ENCODE data around the gene MARK3. TPM values are rescaled to one million over a fixed set of nuclear protein-coding genes. Genes with fewer than 3 reads are reported as not detected.

The MARK3 gene
- total RNA-seq, 4 donors from 2014 or later: 44.4 to 112 (median 67.5) TPM

DNA sequence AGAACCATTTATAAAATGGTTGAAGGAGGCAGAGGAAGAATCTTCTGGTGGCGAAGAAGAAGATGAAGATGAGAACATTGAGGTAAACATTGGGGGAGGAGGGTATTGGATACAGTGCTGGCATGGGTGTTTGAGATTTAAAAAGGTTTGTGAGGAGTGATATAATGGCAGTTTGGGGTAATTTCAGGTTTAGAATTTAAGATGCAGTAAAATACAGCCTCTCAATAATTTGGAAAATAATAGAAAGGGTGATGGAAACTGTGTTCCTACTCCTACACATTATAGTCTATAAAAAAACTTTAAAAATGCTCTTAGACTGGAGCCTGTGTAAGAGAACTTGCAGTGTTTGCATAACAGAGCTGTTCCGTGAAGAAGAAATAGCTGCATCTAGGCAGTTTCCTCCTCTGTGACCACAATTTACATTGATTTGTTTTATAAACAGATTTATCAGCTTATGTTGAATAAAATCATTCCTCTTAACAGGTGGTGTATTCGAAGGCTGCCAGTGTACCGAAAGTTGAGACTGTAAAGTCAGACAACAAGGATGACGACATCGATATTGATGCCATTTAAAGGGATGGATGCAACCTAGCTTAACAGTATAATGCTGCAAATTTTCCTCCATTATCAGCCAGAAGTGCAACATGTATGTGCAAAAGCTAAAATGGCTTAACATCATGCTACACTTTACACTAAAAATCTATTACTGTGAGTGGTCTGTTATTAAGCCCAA, 44.6 kb upstream of the MARK3 start:
- H3K9me3 ChIP-seq: no peaks in the 10 kb centered on the region
- H3K4me3 ChIP-seq: no peak overlapping the region
- H3K27me3 ChIP-seq: no peaks in the 10 kb centered on the region
- TF ChIP-seq, protein P1, sequence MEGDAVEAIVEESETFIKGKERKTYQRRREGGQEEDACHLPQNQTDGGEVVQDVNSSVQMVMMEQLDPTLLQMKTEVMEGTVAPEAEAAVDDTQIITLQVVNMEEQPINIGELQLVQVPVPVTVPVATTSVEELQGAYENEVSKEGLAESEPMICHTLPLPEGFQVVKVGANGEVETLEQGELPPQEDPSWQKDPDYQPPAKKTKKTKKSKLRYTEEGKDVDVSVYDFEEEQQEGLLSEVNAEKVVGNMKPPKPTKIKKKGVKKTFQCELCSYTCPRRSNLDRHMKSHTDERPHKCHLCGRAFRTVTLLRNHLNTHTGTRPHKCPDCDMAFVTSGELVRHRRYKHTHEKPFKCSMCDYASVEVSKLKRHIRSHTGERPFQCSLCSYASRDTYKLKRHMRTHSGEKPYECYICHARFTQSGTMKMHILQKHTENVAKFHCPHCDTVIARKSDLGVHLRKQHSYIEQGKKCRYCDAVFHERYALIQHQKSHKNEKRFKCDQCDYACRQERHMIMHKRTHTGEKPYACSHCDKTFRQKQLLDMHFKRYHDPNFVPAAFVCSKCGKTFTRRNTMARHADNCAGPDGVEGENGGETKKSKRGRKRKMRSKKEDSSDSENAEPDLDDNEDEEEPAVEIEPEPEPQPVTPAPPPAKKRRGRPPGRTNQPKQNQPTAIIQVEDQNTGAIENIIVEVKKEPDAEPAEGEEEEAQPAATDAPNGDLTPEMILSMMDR (IDR thresholded peaks at IDR 0.05): no peak
- no peak for TF ChIP-seq POLR2A (IDR thresholded peaks at IDR 0.05)
- no peak overlapping the region for H3K27ac ChIP-seq
- no peak for DNase-seq
- peaks cover 48 to 98% (median 68%) of the 10 kb centered on the region in 3 donors for H3K36me3 ChIP-seq
- H3K4me1 ChIP-seq: peaks cover under 1 to 25% (median 11%) of the 10 kb centered on the region in 3 donors
- WGBS, 2 donors: 81 to 85% methylated on average over 6 of the region's 6 CpGs
- intact Hi-C loops (cut with DNase I): no loop called here

DNA sequence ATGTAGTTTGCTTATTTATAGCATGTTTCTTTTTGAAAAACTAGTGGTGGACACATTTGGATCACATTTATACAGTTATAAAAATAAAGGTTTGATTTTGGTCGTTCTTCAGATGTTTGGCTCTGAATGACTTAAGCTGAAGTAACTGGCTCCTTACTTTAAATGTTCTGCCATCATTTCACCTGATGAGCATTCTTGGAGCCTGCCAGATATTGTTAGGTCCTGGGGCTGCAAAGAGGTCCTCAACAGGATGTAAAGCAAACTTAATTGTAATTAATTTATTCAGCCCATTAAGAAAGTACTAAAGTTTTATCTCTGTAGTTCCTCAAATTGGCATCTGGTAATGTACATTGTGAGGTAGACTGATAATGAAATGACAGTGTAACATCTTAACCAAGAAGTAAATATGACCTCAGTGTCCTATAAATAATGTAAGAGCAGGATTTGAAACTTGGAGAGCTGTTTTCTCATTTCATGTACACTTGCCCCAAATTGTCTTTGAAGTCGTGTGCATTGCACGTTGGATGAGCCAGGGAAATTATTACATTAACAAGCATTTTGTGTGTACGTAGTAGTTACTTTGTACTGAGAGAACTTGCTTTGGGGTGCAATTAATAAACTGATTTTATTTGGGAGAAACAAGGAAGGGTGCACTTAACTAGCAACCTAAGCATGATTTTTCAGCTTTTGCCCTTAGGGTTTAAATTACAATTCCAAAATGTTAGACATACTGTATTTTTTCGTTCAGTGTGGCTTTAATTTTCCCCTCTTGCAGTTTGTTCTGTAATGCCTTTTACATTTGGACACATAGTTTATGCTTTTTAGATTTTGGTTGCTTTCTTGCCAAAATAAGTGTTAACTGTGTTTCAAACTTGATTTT, 43.7 kb upstream of the MARK3 start:
- H3K36me3 ChIP-seq: peaks cover 48 to 90% (median 68%) of the 10 kb centered on the region in 3 donors

DNA sequence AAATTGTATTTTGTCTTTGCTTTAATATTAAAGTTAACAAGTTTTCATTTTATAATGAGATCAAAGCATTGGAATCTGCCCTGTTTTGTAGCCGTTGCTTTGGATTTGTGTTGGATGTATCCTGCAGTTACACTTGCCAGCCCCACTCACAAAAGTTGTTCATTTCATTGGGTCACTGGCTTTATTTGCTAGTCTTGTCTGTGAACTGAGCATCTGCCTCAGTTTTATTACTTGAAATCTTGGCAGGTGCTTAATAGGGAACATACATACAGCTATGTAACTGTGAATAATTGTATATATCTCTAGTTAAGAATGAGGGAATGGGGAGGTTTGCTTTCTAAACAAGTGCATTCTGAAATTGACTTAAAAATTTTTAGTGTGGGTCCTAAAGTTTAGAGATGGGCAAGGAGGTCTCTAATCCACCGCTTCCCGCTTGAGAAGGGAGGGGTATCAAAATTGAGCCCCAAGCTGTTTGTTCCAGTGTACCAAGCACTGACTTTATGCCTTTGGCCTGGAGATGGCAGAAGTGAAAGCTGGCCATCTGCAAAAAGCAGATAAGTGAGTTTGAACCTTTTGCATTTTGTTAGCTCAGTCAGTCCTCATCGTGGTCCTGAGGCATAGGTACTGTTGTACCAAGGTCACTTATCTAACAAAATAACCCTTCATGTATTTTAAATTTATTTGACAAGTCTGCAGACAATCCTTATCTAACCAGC, 41.9 kb upstream of the MARK3 start:
- H3K9me3 ChIP-seq: no peaks in the 10 kb centered on the region
- TF ChIP-seq, protein P1 (IDR thresholded peaks at IDR 0.05): no peak
- no peak for TF ChIP-seq POLR2A (IDR thresholded peaks at IDR 0.05)
- H3K27me3 ChIP-seq: no peaks in the 10 kb centered on the region
- H3K4me3 ChIP-seq: no peak overlapping the region
- DNase-seq: no peak
- intact Hi-C loops (cut with DNase I): no loop called here
- no peaks in the 10 kb centered on the region for H3K4me1 ChIP-seq
- WGBS, 2 donors: 85 to 90% methylated on average over 4 of the region's 4 CpGs
- no peak overlapping the region for H3K27ac ChIP-seq
- peaks cover 34 to 71% (median 52%) of the 10 kb centered on the region in 3 donors for H3K36me3 ChIP-seq

More for the DNA sequence above, 43.7 kb upstream of the MARK3 start:
- peaks cover 0 to 17% (median 3%) of the 10 kb centered on the region in 3 donors for H3K4me1 ChIP-seq
- TF ChIP-seq POLR2A (IDR thresholded peaks at IDR 0.05): no peak
- TF ChIP-seq, protein P1 (IDR thresholded peaks at IDR 0.05): no peak
- DNase-seq: no peak
- no peaks in the 10 kb centered on the region for H3K9me3 ChIP-seq
- intact Hi-C loops (cut with DNase I): no loop called here
- H3K4me3 ChIP-seq: no peak overlapping the region
- 71 to 72% methylated on average over 5 of the region's 5 CpGs for WGBS, 2 donors
- no peaks in the 10 kb centered on the region for H3K27me3 ChIP-seq
- no peak overlapping the region for H3K27ac ChIP-seq

DNA sequence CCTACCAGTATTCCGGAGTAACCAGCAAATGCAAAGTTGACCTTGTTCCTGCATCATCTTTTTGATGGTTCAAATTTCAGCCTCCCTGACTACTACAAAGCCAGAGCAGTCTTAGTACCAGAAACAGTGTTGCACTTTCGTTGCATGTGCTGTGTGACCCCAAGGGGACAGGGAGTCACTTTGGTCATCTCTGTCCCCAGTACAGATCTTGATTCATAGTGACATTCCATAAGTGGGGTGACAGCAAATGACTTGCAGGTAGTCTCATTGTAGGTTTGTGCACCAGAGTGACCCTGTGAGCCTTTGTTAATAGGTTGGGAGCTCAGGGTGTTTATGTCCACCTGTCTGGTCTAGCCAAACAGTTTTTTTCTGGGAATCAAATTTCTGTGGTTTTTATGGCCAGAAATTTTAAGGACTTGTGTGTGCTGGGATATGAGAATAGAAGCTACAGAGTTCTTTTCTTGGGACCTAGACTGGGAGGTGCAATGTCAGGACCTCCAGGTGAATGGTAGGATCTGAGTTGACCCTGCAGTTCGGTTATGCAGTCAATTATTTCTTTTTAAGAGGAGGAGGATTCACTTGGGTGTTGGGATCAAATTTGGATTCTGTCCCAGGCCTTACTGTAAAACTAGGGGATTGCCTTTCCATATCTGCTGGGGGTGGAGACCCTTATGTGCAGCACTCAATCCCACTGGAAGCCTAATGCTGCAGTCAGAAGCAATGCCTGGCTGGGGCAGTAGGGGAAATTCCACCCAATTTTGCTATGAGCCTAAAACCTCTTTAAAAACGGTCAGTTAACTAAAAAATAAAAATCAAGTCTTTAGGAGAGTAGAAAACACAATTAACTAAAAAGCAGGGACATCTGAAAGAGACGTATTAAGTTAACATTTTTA, 41.1 kb upstream of the MARK3 start:
- 84 to 85% methylated on average over 5 of the region's 5 CpGs for WGBS, 2 donors
- no peak for TF ChIP-seq POLR2A (IDR thresholded peaks at IDR 0.05)
- TF ChIP-seq, protein P1 (IDR thresholded peaks at IDR 0.05): no peak
- DNase-seq: no peak
- Histone ChIP-seq H3K27ac (no peak overlapping the region), H3K27me3 (no peaks in the 10 kb centered on the region), H3K4me1 (no peaks in the 10 kb centered on the region), H3K4me3 (no peak overlapping the region), H3K36me3 (peaks cover 26 to 63% (median 44%) of the 10 kb centered on the region in 3 donors), H3K9me3 (no peaks in the 10 kb centered on the region)
- intact Hi-C loops (cut with DNase I): no loop called here
